ENCODE results near the gene ACTR2.

- TF ChIP-seq CTCF (conservative IDR thresholded peaks at IDR 0.05 in 1 of 2, IDR thresholded peaks at IDR 0.05 in 1 of 2; ENCODE audit: extremely low read depth in 1 of 2, insufficient read depth in 1 of 2, low read depth in 1 of 2, low read length in 2 of 2) (no peak), EZH2 (IDR thresholded peaks at IDR 0.05; ENCODE audit: borderline replicate concordance, low read length) (no peak)
Observed at GRCh38 chr2:65255356-65255755, 27.7 kb downstream of the ACTR2 start.

Data from mammary epithelial cell (primary cell).